Dermis blood vessel endothelial cell (primary cell): Measurements from ENCODE around the gene EFCAB8. TPM values are rescaled to one million over a fixed set of nuclear protein-coding genes. Genes with fewer than 3 reads are reported as not detected.
"Not testable (repeated sequence)": the region's sequence is repeated elsewhere in the genome, so short reads cannot be mapped to it uniquely, and the experiment has no call there.

Experiments used
- DNase-seq: peaks from one replicate; pipeline ENCODE4 v3.0.0; 2010
- total RNA-seq: library from RNA; depleted of rRNA; stranded (reverse); fragments of >200 nt; gene quantifications from 2 replicates; pipeline ENCODE4 v1.2.3, GENCODE V29; 2014

EFCAB8 gene
- total RNA-seq, 1 donor from 2014 or later: under 0.01 TPM

DNA sequence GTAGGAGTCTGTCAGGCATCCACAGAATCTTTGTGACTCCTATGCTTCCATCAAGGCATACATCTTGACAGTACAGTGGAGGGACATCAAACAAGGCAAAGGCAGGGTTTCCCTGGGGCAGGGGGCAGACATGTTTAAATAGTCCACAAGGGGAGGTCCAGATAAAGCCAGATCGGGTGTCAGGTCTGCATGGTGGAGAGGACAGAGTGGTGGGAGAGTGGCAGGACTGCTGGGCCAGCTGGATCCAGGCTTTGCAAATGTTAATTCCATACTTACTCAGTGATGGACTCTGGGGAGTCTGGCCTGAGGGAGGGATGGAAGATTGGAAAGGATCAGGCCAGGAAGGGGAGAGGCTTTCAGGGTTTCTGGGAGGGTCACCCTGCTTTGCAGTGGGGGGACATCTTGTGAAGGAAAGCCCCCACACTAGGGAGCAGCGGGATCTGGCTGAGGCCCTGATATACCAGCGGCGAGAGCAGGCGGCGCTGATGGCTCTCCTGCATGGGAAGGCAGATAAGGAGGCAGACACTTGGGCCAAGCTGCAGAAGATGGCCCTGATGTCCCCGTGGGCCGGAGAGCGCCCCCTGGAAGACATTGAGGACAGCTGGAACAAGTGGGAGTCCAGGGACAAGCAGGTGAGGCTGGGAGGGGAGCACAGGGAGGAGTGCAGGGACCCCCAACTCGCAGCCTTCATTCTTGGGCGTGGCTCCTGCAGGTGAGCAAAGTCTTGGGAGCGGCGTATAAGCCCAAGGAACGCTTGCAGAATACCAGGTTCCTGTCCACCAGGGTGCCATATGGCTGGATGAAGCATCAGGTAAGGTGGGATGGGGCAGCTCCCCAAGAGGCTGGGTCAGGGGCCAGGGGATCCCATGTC is 100.9 kb downstream of the EFCAB8 start:
- DNase-seq: no peak

GRCh38 chr20:32960222-32960518 is 101.4 kb downstream of the EFCAB8 start:
- no peak for DNase-seq

DNA sequence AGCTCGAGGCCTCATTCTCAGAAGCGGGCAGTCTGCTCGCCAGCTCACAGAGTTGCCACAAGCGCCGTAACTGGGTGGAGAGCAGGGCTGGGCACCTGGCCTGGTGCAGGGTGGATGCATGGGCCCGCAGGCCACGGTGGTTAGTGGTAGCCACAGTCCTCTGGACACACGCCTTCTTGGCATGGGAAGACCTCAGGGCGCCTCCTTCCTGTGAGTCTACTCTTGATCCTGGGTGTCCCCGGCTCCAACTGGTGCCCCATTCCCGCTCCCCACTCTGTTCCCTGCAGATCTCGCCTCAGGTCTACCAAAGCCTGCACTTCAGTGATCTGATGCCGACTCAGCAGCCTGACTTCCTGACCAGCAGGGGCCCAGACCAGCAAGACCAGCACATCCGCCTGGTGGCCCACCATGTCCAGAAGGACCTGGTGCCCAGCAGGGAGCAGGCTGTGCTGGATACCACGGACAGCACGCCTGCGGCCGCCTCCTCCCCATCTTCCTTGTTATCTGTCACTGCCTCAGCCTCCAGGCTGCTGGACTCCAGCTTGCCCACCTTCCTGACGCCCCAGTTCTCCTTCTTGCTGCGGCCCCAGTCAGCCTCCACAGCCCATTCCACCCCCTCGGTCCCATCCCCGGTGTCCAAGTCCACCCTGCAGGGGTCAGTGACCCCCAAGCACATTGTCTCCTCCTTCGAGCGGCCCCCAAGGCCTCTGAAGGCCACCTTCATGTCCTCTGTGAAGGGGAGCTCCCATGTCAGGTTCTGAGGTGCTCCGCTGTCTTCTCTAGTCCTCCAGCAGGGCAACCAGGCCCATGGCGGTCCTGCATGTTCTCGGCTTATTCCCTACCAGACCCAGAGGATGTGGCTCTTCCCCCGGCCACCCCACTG is 102.4 kb downstream of the EFCAB8 start:
- no peak for DNase-seq

- no peak for DNase-seq
These were observed 103.3 kb downstream of the EFCAB8 start for GRCh38 chr20:32962053-32962452.

DNA sequence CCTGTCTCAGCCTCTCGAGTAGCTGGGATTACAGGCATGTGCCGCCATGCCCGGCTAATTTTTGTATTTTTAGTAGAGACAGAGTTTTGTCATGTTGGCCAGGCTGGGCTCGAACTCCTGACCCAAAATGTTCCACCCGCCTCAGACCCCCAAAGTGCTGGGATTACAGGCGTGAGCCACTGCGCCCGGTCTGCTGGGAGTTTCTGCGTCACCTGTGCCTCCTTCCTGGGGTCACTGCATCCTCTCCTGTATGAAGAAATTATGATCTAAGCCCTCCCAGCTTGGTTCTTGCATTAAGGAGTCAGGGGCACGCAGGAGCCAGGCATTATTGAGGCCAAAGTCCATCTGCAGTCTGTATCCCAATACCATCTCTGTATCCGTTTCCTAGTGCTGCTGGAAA is 103.9 kb downstream of the EFCAB8 start:
- not testable (repeated sequence) for DNase-seq

GRCh38 chr20:32963176-32963575 is 104.5 kb downstream of the EFCAB8 start:
- no peak for DNase-seq

DNA sequence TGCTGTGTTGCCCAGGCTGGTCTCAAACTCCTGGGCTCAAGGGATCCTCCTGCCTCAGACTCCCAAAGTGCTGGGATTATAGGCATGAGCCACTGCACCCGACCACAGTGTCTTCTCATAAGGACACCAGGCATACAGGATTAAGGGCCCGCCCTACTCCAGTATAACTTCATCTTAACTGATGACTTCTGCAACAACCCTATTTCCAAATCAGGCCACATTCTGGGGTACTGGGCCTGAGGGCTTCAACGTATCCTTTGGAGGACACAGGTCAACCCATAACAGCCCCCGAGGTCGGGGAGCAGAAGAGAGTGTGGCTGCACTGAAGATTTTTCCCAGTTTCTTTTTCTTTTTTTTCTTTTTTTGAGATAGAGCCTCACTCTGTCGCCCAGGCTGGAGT is 105.9 kb downstream of the EFCAB8 start:
- DNase-seq: no peak

- no peak for DNase-seq
These were observed 106.4 kb downstream of the EFCAB8 start for GRCh38 chr20:32965115-32965514.

DNA sequence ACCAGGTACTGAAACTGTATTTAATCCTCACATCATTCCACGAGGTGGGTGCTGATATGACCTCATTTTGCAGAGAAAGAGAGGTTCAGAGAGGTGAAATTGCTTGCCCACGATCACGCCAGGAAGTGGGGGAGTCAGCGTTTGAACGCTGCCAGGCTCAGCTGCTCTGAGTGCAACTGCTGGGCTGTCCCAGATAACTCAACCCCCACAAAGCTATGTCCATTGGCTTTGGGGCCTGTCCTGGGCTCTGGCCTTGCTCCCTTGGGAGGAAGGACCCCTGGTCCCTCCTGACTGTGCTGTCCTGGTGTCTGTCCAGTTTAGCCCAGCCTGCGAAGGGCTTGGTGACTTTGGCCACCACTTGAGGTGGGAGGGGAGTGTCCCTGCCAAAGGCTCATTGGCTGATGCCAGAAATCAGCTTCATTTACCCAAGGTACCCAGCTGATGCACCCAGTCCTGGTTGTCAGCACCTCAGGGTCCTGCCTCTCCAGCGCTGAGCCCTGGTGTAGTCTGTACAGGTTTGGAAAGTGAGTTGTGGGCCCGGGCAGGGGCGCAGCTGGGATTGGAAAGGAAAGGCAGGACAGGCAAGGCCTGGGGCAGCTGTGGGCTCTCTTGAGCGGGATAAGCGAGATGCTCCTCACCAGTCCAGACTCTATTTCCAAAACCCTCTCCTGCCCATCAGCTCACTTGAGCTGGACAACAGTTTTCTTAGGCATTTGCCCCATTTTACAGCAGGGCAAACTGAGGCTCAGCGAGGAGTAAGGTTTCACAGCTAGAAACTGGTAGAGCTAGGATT is 107.1 kb downstream of the EFCAB8 start:
- DNase-seq: no peak

- no peak for DNase-seq
These were observed 107.7 kb downstream of the EFCAB8 start for GRCh38 chr20:32966382-32966781.

- no peak for DNase-seq
These were observed 108.4 kb downstream of the EFCAB8 start for GRCh38 chr20:32966881-32967781.

- DNase-seq: no peak
These were observed 109.3 kb downstream of the EFCAB8 start for GRCh38 chr20:32967961-32968457.

- DNase-seq: no peak
These were observed 109.9 kb downstream of the EFCAB8 start for GRCh38 chr20:32968478-32969241.

DNA sequence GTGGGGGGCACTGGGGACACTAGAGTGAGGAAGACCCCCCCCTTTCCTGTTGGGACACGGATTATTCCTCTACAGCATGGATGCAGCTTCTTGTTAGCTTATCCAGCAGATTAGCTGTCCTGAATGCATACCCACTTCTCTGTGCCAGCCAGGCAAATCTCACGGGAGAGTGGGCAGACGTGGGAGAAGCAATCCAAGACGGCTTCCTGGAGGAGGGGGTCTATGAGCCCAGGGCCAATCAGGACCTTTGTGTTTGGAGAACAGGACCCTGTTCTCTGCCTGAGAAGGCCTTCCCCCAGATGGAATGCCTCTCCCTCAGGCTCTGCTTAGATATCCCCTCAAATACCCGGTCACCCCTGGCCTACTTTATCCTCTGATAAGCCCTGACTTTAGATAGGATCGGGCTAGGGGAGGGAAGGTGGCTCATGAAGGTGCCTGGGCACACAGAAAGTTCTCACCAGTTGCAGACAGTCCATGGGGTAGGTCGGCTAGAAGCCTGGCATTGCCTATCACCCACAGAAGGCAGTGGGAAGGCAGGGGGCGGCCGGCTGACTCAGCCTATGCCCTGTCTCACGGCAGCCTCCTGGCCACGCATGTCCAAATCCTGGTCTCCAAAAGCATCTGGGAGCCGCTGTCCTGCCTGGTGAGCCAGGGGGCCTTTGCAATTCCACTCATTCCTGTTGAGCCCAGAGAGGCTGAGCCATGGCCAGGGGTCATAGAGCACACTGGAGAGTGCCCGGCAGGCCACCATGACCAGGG is 110.8 kb downstream of the EFCAB8 start:
- no peak for DNase-seq

DNA sequence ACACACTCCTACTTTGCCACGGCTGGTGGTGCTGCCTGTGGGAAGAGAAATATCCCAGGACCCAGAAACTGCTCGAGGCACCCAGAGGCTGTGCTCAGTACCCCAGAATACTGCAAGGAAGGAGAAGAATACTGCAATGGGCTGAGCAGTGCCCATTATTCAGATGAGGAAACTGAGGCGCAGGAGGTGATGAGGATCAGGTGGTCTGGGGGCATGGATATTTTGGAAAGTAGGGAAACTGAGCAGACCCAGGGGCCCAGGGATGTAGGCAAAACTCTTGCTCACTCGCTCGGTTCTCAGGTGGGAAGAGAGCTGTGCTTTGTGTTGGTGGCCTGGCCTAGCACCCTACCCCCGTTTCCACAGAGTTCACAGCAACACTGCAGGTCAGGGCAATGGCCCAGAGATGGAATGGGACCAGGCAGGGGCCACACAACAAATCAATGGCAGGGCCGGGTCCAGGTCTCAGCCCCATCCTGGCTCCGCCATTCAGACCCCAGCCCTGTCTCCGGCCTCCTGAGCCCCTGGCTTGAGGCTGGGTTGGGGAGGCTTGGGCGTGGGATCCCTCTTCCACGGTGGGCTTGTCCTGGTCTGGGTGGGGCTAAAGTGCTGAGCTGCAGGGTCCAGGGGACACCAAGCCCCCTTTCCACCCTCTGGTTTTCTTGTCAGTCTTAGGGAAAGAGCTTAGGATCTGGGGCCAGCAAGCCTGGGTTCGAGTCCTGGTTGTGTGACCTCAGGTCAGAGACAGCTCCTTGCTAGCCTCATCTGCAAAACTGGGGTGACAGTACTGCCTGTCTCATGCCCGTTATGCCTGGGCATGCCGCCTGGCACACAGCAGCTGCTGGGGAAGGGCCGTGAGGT is 111.6 kb downstream of the EFCAB8 start:
- no peak for DNase-seq

GRCh38 chr20:32970973-32971300 is 112.2 kb downstream of the EFCAB8 start:
- DNase-seq: no peak

GRCh38 chr20:32971703-32972161 is 113.0 kb downstream of the EFCAB8 start:
- no peak for DNase-seq

DNA sequence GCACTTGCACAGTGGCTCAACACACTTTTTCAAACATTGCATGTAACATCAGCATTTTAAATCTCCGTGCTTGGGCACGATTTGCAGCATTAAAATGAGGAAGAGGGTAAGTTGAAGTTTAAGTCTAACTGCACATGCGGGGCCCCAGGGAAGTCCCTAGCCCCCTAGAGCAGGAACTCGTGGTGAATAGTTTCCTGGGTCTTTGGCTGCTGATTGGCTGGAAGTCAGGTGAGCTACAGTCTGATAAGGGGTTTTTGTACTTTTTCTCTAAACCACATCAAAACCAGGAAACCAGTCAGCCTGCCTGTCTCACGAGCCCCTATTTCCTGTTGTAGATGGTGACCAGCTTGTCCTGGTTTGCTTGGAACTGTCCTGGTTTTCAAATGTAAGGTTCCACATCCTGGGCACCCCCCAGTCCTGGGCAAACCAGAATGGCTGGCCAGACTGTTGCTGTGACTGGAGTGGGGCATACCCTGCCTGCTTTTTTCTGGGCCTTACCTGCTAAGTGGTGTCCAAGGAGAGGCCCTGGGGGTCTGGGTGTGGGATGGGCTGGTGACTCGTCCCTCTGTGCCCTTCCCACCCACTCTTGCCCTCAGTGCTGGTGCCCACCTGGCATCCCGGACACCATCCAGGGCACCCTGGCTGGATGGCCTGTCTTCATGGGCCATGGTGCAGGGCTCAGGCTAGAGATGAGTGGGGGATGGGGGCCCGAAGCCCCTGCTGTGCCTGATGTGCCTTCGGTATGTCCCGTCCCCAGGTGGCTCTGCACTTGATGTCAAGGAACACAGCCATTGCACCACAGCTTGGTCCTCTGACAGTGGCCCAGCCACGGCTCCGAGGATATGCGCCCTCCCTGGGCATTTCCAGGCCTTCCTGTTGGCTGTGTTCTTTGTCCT is 113.7 kb downstream of the EFCAB8 start:
- DNase-seq: peak; percentile 20
